SK-N-MC (cell line): ENCODE data around the gene CDC14A.

ENCODE experiments used
- EZH2 ChIP-seq: fragments of 200-600 bp; sonication (generic); IDR thresholded peaks from one replicate; pipeline ENCODE4 v1.6.1; 2017; ENCODE audit warnings: antibody characterized with exemption
- FOXP2 ChIP-seq: optimal IDR thresholded peaks from 2 replicates; pipeline ENCODE3; 2011; ENCODE audit warnings: mild to moderate bottlenecking, moderate library complexity; ENCODE audit not compliant: insufficient read depth; ENCODE audit errors: extremely low read length, control extremely low read depth

DNA sequence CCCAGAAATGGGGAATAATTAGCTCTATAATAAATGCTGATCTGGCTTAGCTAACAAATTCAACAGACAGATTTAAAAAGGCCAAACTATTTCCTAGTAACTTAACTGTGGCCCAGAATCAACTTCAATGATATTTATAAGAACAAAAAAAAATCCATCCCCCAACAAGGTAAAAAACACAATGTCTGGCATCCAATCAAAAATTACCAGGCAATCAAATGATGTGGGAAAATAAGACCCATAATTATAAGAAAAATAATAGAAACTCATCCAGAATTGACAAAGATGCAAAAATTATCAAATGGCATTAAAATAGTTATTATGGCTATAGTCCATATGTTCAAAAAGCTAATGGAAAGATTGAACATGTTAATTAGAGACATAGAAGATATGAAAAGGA lies 42.4 kb upstream of the CDC14A start:
- TF ChIP-seq EZH2, result no peak
- no peak for TF ChIP-seq FOXP2
